HepG2 (cell line): ENCODE results near the gene YIPF2. TPM values are rescaled to one million over a fixed set of nuclear protein-coding genes. Genes with fewer than 3 reads are reported as not detected.
A peak's percentile ranks its signal among the peaks of the same experiment; 100 is the strongest.

Experiments used
- ARNT ChIP-seq: fragments of 450-650 bp; IDR thresholded peaks from 2 replicates; pipeline ENCODE4 v1.6.1; 2017
- DMAP1 ChIP-seq: IDR thresholded peaks from 2 replicates; pipeline ENCODE4 v1.6.1; 2016
- ELF1 ChIP-seq: sonication (generic); formaldehyde crosslinking; IDR thresholded peaks from 2 replicates; pipeline ENCODE4 v1.4.0; 2020; ENCODE audit warnings: missing genetic modification reagents
- FOXC1 ChIP-seq: sonication (generic); formaldehyde crosslinking; IDR thresholded peaks from 2 replicates; pipeline ENCODE4 v1.8.0; 2022; ENCODE audit warnings: mild to moderate bottlenecking, missing genetic modification reagents, borderline replicate concordance
- GATAD2A ChIP-seq: IDR thresholded peaks from 2 replicates; pipeline ENCODE4 v1.6.1; 2016
- KAT2B ChIP-seq: fragments of 150-350 bp; IDR thresholded peaks from 2 replicates; pipeline ENCODE4 v1.6.1; 2014; ENCODE audit warnings: low read depth, low read length, borderline replicate concordance
- KDM6A ChIP-seq: IDR thresholded peaks from 2 replicates; pipeline ENCODE4 v1.6.1; 2016; ENCODE audit warnings: low read depth
- MAZ ChIP-seq, 2 experiments: sonication (generic) in 1 of 2; formaldehyde crosslinking in 1 of 2; IDR thresholded peaks; 2 replicates each; pipeline versions ENCODE4 v1.5.0 to v1.6.1; 2012 to 2020; ENCODE audit warnings: low read depth in 2 of 2, mild to moderate bottlenecking in 2 of 2, borderline replicate concordance in 1 of 2, improper control_type of control experiment in 1 of 2, low read length in 1 of 2, missing genetic modification reagents in 1 of 2, moderate library complexity in 1 of 2
- MXI1 ChIP-seq: IDR thresholded peaks from 3 replicates; pipeline ENCODE4 v1.6.1; 2012; ENCODE audit warnings: low read depth, low read length, inconsistent platforms, borderline replicate concordance
- NFATC3 ChIP-seq: sonication (generic); formaldehyde crosslinking; IDR thresholded peaks from 2 replicates; pipeline ENCODE4 v1.5.1; 2020; ENCODE audit warnings: mild to moderate bottlenecking, missing genetic modification reagents
- RXRA ChIP-seq: sonication (generic); formaldehyde crosslinking; IDR thresholded peaks from 2 replicates; pipeline ENCODE4 v1.5.1; 2020; ENCODE audit warnings: missing genetic modification reagents
- SYNCRIP ChIP-seq: fragments of 200-400 bp; formaldehyde crosslinking; IDR thresholded peaks from 2 replicates; pipeline ENCODE4 v1.6.1; 2018; ENCODE audit warnings: mild to moderate bottlenecking, low read depth, low read length; ENCODE audit not compliant: insufficient read depth
- TGIF2 ChIP-seq: IDR thresholded peaks from 2 replicates; pipeline ENCODE4 v1.6.1; 2016; ENCODE audit warnings: control low read depth, missing compliant biosample characterization
- ZNF225 ChIP-seq: sonication (generic); formaldehyde crosslinking; IDR thresholded peaks from 2 replicates; pipeline ENCODE4 v1.4.0; 2020; ENCODE audit warnings: mild to moderate bottlenecking, missing genetic modification reagents
- ZNF30 ChIP-seq: sonication (generic); formaldehyde crosslinking; IDR thresholded peaks from 2 replicates; pipeline ENCODE4 v1.5.0; 2020; ENCODE audit warnings: mild to moderate bottlenecking, missing genetic modification reagents
- ZNF589 ChIP-seq: sonication (generic); formaldehyde crosslinking; conservative IDR thresholded peaks from 2 replicates; pipeline ENCODE4 v1.8.0; 2022; ENCODE audit warnings: mild to moderate bottlenecking, moderate library complexity, missing genetic modification reagents
- polyA plus RNA-seq, 8 experiments: library from polyadenylated mRNA; depleted of rRNA in 3 of 8; stranded (reverse) in 7 of 8; unstranded in 1 of 8; fragments of >200 nt; fragmentation: Illumina TruSeq in 4 of 8; extraction: Trizol in 4 of 8; gene quantifications; 2 replicates each; pipeline versions ENCODE4 v1.2.1 to v1.2.3, GENCODE V29; 2011 to 2016; ENCODE audit warnings: low read depth in 4 of 8, missing spikeins in 1 of 8, mixed read lengths in 1 of 8; ENCODE audit not compliant: insufficient read depth in 1 of 8
- total RNA-seq, 5 experiments: library from RNA; depleted of rRNA; stranded (reverse); fragments of >200 nt; fragmentation: Illumina TruSeq; extraction: Trizol; gene quantifications; 2 replicates each; pipeline ENCODE4 v1.2.3, GENCODE V29; 2016; ENCODE audit warnings: low read depth in 1 of 5
- TF ChIP-seq, protein P1 (sequence below): sonication (generic); formaldehyde crosslinking; IDR thresholded peaks from 2 replicates; pipeline ENCODE4 v1.5.1; 2020; ENCODE audit warnings: missing genetic modification reagents, mild to moderate bottlenecking, borderline replicate concordance
- TF ChIP-seq, protein P2 (sequence below): sonication (generic); formaldehyde crosslinking; IDR thresholded peaks from 2 replicates; pipeline ENCODE4 v1.4.0; 2020; ENCODE audit warnings: mild to moderate bottlenecking, missing genetic modification reagents
- TF ChIP-seq, protein P3 (sequence below): sonication (generic); formaldehyde crosslinking; IDR thresholded peaks from 2 replicates; pipeline ENCODE4 v1.5.0; 2020; ENCODE audit warnings: missing genetic modification reagents
- TF ChIP-seq, protein P4 (sequence below): IDR thresholded peaks from 2 replicates; pipeline ENCODE4 v1.6.1; 2016; ENCODE audit warnings: mild to moderate bottlenecking, missing biosample characterization, missing genetic modification reagents
- TF ChIP-seq, protein P5 (sequence below): IDR thresholded peaks from 2 replicates; pipeline ENCODE4 v1.6.1; 2012; ENCODE audit warnings: inconsistent platforms
- TF ChIP-seq, protein P6 (sequence below): sonication (generic); formaldehyde crosslinking; IDR thresholded peaks from 2 replicates; pipeline ENCODE4 v1.9.0; 2021; ENCODE audit warnings: missing genetic modification reagents, borderline replicate concordance

Gene YIPF2
- total and polyA plus RNA-seq, 2 of the 13 experiments (the other 11 are each of a cell fraction or from before 2014, with no cell fraction given): 37.3 to 53.2 TPM

DNA sequence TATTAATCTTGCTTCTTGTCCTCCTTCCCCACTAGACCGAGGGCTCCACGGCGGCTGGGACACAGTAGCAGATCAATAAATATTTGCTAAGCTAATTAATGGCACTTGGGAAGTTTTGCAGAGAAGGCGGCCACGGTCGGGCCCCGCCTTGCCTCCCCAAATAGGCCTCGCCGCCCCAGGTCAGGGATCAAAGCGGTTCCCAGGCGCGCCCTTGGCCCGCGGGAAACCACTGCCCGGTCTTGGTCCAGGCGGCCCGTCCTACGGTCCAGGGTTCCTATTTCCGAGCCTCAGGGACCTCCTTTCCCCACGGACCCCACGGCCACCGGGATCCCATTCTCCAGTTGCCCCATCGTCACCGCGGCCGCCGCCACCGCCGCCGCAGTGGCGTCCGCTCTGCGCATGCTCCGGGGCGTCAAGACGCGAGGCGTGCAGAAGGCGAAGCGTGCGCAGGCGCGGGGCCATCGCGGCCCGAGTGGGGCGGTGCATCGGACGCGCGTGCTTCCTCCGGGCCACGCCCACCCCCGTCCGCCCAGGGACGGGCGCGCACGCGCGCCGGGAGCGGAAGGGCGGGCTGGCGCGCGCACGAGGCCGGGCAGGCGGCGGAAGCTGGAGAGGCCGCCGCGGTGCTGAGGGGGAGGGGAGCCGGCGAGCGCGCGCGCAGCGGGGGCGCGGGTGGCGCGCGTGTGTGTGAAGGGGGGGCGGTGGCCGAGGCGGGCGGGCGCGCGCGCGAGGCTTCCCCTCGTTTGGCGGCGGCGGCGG is 32.1 kb upstream of the YIPF2 start, which contains the start of gene SMARCA4 (continued):
- TF ChIP-seq, protein P1, sequence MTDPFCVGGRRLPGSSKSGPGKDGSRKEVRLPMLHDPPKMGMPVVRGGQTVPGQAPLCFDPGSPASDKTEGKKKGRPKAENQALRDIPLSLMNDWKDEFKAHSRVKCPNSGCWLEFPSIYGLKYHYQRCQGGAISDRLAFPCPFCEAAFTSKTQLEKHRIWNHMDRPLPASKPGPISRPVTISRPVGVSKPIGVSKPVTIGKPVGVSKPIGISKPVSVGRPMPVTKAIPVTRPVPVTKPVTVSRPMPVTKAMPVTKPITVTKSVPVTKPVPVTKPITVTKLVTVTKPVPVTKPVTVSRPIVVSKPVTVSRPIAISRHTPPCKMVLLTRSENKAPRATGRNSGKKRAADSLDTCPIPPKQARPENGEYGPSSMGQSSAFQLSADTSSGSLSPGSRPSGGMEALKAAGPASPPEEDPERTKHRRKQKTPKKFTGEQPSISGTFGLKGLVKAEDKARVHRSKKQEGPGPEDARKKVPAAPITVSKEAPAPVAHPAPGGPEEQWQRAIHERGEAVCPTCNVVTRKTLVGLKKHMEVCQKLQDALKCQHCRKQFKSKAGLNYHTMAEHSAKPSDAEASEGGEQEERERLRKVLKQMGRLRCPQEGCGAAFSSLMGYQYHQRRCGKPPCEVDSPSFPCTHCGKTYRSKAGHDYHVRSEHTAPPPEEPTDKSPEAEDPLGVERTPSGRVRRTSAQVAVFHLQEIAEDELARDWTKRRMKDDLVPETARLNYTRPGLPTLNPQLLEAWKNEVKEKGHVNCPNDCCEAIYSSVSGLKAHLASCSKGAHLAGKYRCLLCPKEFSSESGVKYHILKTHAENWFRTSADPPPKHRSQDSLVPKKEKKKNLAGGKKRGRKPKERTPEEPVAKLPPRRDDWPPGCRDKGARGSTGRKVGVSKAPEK (CRISPR knock-in tag): no peak
- TF ChIP-seq MAZ (IDR thresholded peaks at IDR 0.05; ENCODE audit: borderline replicate concordance, low read depth, low read length) (0 out of 2 replicates have a peak, but pooled peaks have one; percentile 60), MAZ (CRISPR knock-in tag; IDR thresholded peaks at IDR 0.05; ENCODE audit: low read depth) (peak; percentile 91), RXRA (CRISPR knock-in tag) (peak; percentile 49; the same call in 1 of the 2 replicates), NFATC3 (peak; percentile 85; the same call in 1 of the 2 replicates), ARNT (no peak), FOXC1 (CRISPR knock-in tag) (peak; percentile 64; the same call in 1 of the 2 replicates), SYNCRIP (no peak), ZNF589 (CRISPR knock-in tag) (0 out of 2 replicates have a peak, but pooled peaks have one; percentile 30), ZNF30 (CRISPR knock-in tag) (no peak), GATAD2A (CRISPR knock-in tag) (peak; percentile 49; the same call in 1 of the 2 replicates), MXI1 (peak; percentile 89; the same call in 2 of the 3 replicates), DMAP1 (CRISPR knock-in tag) (peak; percentile 81; the same call in 1 of the 2 replicates), ELF1 (no peak), ZNF225 (no peak; the same call in 1 of the 2 replicates), TGIF2 (CRISPR knock-in tag) (0 out of 2 replicates have a peak, but pooled peaks have one; percentile 15), KAT2B (no peak), KDM6A (CRISPR knock-in tag) (no peak)
- TF ChIP-seq, protein P2, sequence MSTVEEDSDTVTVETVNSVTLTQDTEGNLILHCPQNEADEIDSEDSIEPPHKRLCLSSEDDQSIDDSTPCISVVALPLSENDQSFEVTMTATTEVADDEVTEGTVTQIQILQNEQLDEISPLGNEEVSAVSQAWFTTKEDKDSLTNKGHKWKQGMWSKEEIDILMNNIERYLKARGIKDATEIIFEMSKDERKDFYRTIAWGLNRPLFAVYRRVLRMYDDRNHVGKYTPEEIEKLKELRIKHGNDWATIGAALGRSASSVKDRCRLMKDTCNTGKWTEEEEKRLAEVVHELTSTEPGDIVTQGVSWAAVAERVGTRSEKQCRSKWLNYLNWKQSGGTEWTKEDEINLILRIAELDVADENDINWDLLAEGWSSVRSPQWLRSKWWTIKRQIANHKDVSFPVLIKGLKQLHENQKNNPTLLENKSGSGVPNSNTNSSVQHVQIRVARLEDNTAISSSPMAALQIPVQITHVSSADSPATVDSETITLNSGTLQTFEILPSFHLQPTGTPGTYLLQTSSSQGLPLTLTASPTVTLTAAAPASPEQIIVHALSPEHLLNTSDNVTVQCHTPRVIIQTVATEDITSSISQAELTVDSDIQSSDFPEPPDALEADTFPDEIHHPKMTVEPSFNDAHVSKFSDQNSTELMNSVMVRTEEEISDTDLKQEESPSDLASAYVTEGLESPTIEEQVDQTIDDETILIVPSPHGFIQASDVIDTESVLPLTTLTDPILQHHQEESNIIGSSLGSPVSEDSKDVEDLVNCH: no peak
- TF ChIP-seq, protein P3, sequence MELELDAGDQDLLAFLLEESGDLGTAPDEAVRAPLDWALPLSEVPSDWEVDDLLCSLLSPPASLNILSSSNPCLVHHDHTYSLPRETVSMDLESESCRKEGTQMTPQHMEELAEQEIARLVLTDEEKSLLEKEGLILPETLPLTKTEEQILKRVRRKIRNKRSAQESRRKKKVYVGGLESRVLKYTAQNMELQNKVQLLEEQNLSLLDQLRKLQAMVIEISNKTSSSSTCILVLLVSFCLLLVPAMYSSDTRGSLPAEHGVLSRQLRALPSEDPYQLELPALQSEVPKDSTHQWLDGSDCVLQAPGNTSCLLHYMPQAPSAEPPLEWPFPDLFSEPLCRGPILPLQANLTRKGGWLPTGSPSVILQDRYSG (CRISPR knock-in tag): no peak; the same call in 1 of the 2 replicates
- TF ChIP-seq, protein P4, sequence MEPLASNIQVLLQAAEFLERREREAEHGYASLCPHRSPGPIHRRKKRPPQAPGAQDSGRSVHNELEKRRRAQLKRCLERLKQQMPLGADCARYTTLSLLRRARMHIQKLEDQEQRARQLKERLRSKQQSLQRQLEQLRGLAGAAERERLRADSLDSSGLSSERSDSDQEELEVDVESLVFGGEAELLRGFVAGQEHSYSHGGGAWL: peak; percentile 84
- TF ChIP-seq, protein P5, sequence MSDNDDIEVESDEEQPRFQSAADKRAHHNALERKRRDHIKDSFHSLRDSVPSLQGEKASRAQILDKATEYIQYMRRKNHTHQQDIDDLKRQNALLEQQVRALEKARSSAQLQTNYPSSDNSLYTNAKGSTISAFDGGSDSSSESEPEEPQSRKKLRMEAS: peak; percentile 92
- TF ChIP-seq, protein P6, sequence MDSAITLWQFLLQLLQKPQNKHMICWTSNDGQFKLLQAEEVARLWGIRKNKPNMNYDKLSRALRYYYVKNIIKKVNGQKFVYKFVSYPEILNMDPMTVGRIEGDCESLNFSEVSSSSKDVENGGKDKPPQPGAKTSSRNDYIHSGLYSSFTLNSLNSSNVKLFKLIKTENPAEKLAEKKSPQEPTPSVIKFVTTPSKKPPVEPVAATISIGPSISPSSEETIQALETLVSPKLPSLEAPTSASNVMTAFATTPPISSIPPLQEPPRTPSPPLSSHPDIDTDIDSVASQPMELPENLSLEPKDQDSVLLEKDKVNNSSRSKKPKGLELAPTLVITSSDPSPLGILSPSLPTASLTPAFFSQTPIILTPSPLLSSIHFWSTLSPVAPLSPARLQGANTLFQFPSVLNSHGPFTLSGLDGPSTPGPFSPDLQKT (CRISPR knock-in tag): no peak
